Astrocyte (in vitro differentiated cells and primary cell): ENCODE results near the gene POU2F3. TPM values are rescaled to one million over a fixed set of nuclear protein-coding genes. Genes with fewer than 3 reads are reported as not detected.

ENCODE experiments used
- DNase-seq: peaks from one replicate; pipeline ENCODE4 v3.0.0-alpha.2; 2010; ENCODE audit warnings: low read depth
- FAIRE-seq: peaks from 2 replicates; lab custom pipeline; 2011; peaks lifted over from hg19 to GRCh38; lab: Jason Lieb, UNC
- H2AFZ ChIP-seq: 2 replicates; pipeline ENCODE4 v1.6.0; 2012; ENCODE audit warnings: low read depth, low read length, inconsistent platforms
- H3K27ac ChIP-seq: 2 replicates; pipeline ENCODE4 v1.5.1; 2011; ENCODE audit warnings: low read depth, low read length, inconsistent platforms
- H3K27me3 ChIP-seq: 2 replicates; pipeline ENCODE4 v1.6.0; 2011; ENCODE audit warnings: low read length, inconsistent platforms; ENCODE audit not compliant: insufficient read depth
- H3K36me3 ChIP-seq: 2 replicates; pipeline ENCODE4 v1.5.1; 2011; ENCODE audit warnings: low read length, inconsistent platforms; ENCODE audit not compliant: insufficient read depth
- H3K4me1 ChIP-seq: 2 replicates; pipeline ENCODE4 v1.5.1; 2011; ENCODE audit warnings: low read length, inconsistent platforms; ENCODE audit not compliant: insufficient read depth
- H3K4me2 ChIP-seq: 2 replicates; pipeline ENCODE4 v1.6.0; 2012; ENCODE audit warnings: low read length, inconsistent platforms
- H3K4me3 ChIP-seq: 2 replicates; pipeline ENCODE4 v1.5.1; 2011; ENCODE audit warnings: low read depth, mild to moderate bottlenecking, low read length, inconsistent platforms; ENCODE audit not compliant: insufficient read depth
- H3K79me2 ChIP-seq: 2 replicates; pipeline ENCODE4 v1.6.0; 2012; ENCODE audit warnings: mild to moderate bottlenecking, low read length, inconsistent platforms; ENCODE audit not compliant: insufficient read depth
- H3K9ac ChIP-seq: 2 replicates; pipeline ENCODE4 v1.6.0; 2012; ENCODE audit warnings: mild to moderate bottlenecking, low read length, inconsistent platforms
- H3K9me3 ChIP-seq: 2 replicates; pipeline ENCODE4 v1.5.1; 2012; ENCODE audit warnings: low read depth, mild to moderate bottlenecking, low read length, inconsistent platforms; ENCODE audit not compliant: insufficient read depth
- H4K20me1 ChIP-seq: 2 replicates; pipeline ENCODE4 v1.6.0; 2012; ENCODE audit warnings: low read length, inconsistent platforms; ENCODE audit not compliant: insufficient read depth
- H3K27ac Mint-ChIP-seq: one replicate; pipeline ENCODE4 v1.8.0; 2021; ENCODE audit warnings: mild to moderate bottlenecking, mixed read lengths; ENCODE audit not compliant: unreplicated experiment
- H3K27me3 Mint-ChIP-seq: one replicate; pipeline ENCODE4 v1.8.0; 2021; ENCODE audit warnings: low read depth, mixed read lengths; ENCODE audit not compliant: unreplicated experiment
- H3K36me3 Mint-ChIP-seq: one replicate; pipeline ENCODE4 v1.8.0; 2021; ENCODE audit warnings: low read depth, mixed read lengths; ENCODE audit not compliant: unreplicated experiment
- H3K4me1 Mint-ChIP-seq: one replicate; pipeline ENCODE4 v1.8.0; 2021; ENCODE audit warnings: low read depth, mixed read lengths; ENCODE audit not compliant: unreplicated experiment
- H3K4me3 Mint-ChIP-seq: one replicate; pipeline ENCODE4 v1.8.0; 2021; ENCODE audit warnings: mild to moderate bottlenecking, moderate library complexity, mixed read lengths; ENCODE audit not compliant: unreplicated experiment
- H3K9me3 Mint-ChIP-seq: one replicate; pipeline ENCODE4 v1.8.0; 2021; ENCODE audit warnings: mild to moderate bottlenecking, mixed read lengths; ENCODE audit not compliant: unreplicated experiment
- CTCF ChIP-seq: IDR thresholded peaks from 2 replicates; pipeline ENCODE4 v1.5.1; 2011; ENCODE audit warnings: low read depth, mild to moderate bottlenecking, inconsistent platforms, low read length, moderate library complexity; ENCODE audit not compliant: insufficient read depth
- EZH2 ChIP-seq: IDR thresholded peaks from 2 replicates; pipeline ENCODE4 v1.6.1; 2012; ENCODE audit warnings: mild to moderate bottlenecking, low read length, inconsistent platforms; ENCODE audit not compliant: insufficient read depth
- total RNA-seq: library from RNA; stranded (reverse); gene quantifications from 2 replicates; pipeline ENCODE4 v1.2.1, GENCODE V29; 2021

POU2F3 gene
- total RNA-seq, 1 donor from 2014 or later = 0.20 TPM

GRCh38 chr11:120199613-120200012 lies 40.3 kb upstream of the POU2F3 start:
- DNase-seq = no peak
- Mint-ChIP-seq H3K27ac (no peak overlapping the region), H3K36me3 (no peaks in the 10 kb centered on the region), H3K4me1 (peaks cover 5% of the 10 kb centered on the region), H3K4me3 (no peak overlapping the region), H3K9me3 (peaks cover 3% of the 10 kb centered on the region), H3K27me3 (peaks cover 50% of the 10 kb centered on the region)
- no peaks in the 10 kb centered on the region for H3K36me3 ChIP-seq
- H4K20me1 ChIP-seq = no peaks in the 10 kb centered on the region
- H3K4me1 ChIP-seq = no peaks in the 10 kb centered on the region
- TF ChIP-seq EZH2 (no peak), CTCF (no peak)
- no peak overlapping the region for H3K27ac ChIP-seq
- no peak overlapping the region for H3K4me3 ChIP-seq
- no peak for FAIRE-seq
- H3K4me2 ChIP-seq = no peak overlapping the region
- H3K9me3 ChIP-seq = no peaks in the 10 kb centered on the region
- H3K79me2 ChIP-seq = no peaks in the 10 kb centered on the region
- no peak overlapping the region for H2AFZ ChIP-seq
- H3K9ac ChIP-seq = no peak overlapping the region
- peaks cover 7% of the 10 kb centered on the region for H3K27me3 ChIP-seq

- Mint-ChIP-seq H3K27me3 (peaks cover 45% of the 10 kb centered on the region), H3K4me1 (peaks cover 11% of the 10 kb centered on the region), H3K27ac (no peak overlapping the region), H3K9me3 (peaks cover 3% of the 10 kb centered on the region), H3K4me3 (no peak overlapping the region), H3K36me3 (no peaks in the 10 kb centered on the region)
- H3K79me2 ChIP-seq = no peaks in the 10 kb centered on the region
- no peaks in the 10 kb centered on the region for H3K36me3 ChIP-seq
- H3K27ac ChIP-seq = no peak overlapping the region
- TF ChIP-seq CTCF (no peak), EZH2 (no peak)
- H3K4me2 ChIP-seq = no peak overlapping the region
- H3K9me3 ChIP-seq = no peaks in the 10 kb centered on the region
- H2AFZ ChIP-seq = no peak overlapping the region
- H3K9ac ChIP-seq = no peak overlapping the region
- H3K4me3 ChIP-seq = no peak overlapping the region
- H3K27me3 ChIP-seq = peaks cover 5% of the 10 kb centered on the region
- peaks cover 6% of the 10 kb centered on the region for H3K4me1 ChIP-seq
- FAIRE-seq = no peak
- H4K20me1 ChIP-seq = no peaks in the 10 kb centered on the region
- no peak for DNase-seq
Observed at GRCh38 chr11:120200677-120201076, 39.3 kb upstream of the POU2F3 start.

GRCh38 chr11:120201653-120202052 lies 38.3 kb upstream of the POU2F3 start:
- no peak for FAIRE-seq
- H3K4me1 Mint-ChIP-seq = peaks cover 11% of the 10 kb centered on the region
- H3K4me1 ChIP-seq = peaks cover 8% of the 10 kb centered on the region

More at GRCh38 chr11:120201653-120202052, 38.3 kb upstream of the POU2F3 start:
- peaks cover 3% of the 10 kb centered on the region for H3K27me3 ChIP-seq
- no peak overlapping the region for H3K4me2 ChIP-seq
- Mint-ChIP-seq H3K9me3 (peaks cover 3% of the 10 kb centered on the region), H3K27ac (no peak overlapping the region), H3K27me3 (peaks cover 37% of the 10 kb centered on the region), H3K4me3 (no peak overlapping the region), H3K36me3 (no peaks in the 10 kb centered on the region)
- H3K36me3 ChIP-seq = no peaks in the 10 kb centered on the region
- no peak for TF ChIP-seq EZH2
- TF ChIP-seq CTCF = no peak
- H4K20me1 ChIP-seq = no peaks in the 10 kb centered on the region
- no peaks in the 10 kb centered on the region for H3K79me2 ChIP-seq
- no peak overlapping the region for H3K9ac ChIP-seq
- DNase-seq = no peak
- no peak overlapping the region for H3K4me3 ChIP-seq
- H3K27ac ChIP-seq = no peak overlapping the region
- H3K9me3 ChIP-seq = no peaks in the 10 kb centered on the region
- no peak overlapping the region for H2AFZ ChIP-seq
